ENCODE results near the gene ZNF335. TPM values are rescaled to one million over a fixed set of nuclear protein-coding genes. Genes with fewer than 3 reads are reported as not detected.

Gene ZNF335
- total and polyA plus RNA-seq, 2 of the 13 experiments (the other 11 are each of a cell fraction or from before 2014, with no cell fraction given): 9.7 to 13.7 TPM

GRCh38 chr20:45969712-45970634, 2.0 kb downstream of the ZNF335 start (continued):
- no peak for TF ChIP-seq ZNF280D (CRISPR knock-in tag; IDR thresholded peaks at IDR 0.05)
- TF ChIP-seq DR1 (CRISPR knock-in tag; IDR thresholded peaks at IDR 0.05): no peak
- no peak for TF ChIP-seq ZNF782 (CRISPR knock-in tag; IDR thresholded peaks at IDR 0.05; ENCODE audit: borderline replicate concordance)
- TF ChIP-seq ZNF451 (CRISPR knock-in tag; IDR thresholded peaks at IDR 0.05): no peak
- TF ChIP-seq ZNF780A (CRISPR knock-in tag; IDR thresholded peaks at IDR 0.05): no peak
- TF ChIP-seq SAP130 (CRISPR knock-in tag; IDR thresholded peaks at IDR 0.05; ENCODE audit: low read depth): peak; percentile 34; the same call in 1 of the 2 replicates
- no peak for TF ChIP-seq ASH2L (IDR thresholded peaks at IDR 0.05; ENCODE audit: insufficient read length, low read depth, low read length)
- peak; percentile 12; the same call in 1 of the 2 replicates for TF ChIP-seq ZFY (CRISPR knock-in tag; IDR thresholded peaks at IDR 0.05)
- no peak for TF ChIP-seq CERS6 (CRISPR knock-in tag; IDR thresholded peaks at IDR 0.05)
- no peak for TF ChIP-seq NONO (IDR thresholded peaks at IDR 0.05)
- no peak for TF ChIP-seq NONO (CRISPR knock-in tag; conservative IDR thresholded peaks at IDR 0.05)
- no peak; the same call in 1 of the 2 replicates for TF ChIP-seq ZNF280B (CRISPR knock-in tag; IDR thresholded peaks at IDR 0.05; ENCODE audit: borderline replicate concordance)
- TF ChIP-seq ZNF512 (CRISPR knock-in tag; IDR thresholded peaks at IDR 0.05): no peak
- TF ChIP-seq ZNF496 (CRISPR knock-in tag; IDR thresholded peaks at IDR 0.05; ENCODE audit: insufficient replicate concordance): no peak
- TF ChIP-seq PREB (CRISPR knock-in tag; IDR thresholded peaks at IDR 0.05): 0 out of 2 replicates have a peak, but pooled peaks have one; percentile 46
- TF ChIP-seq TFE3 (CRISPR knock-in tag; IDR thresholded peaks at IDR 0.05): peak; percentile 69
- TF ChIP-seq ZNF343 (CRISPR knock-in tag; IDR thresholded peaks at IDR 0.05): no peak
- TF ChIP-seq ETV6 (CRISPR knock-in tag; conservative IDR thresholded peaks at IDR 0.05): no peak
- TF ChIP-seq ZNF792 (CRISPR knock-in tag; IDR thresholded peaks at IDR 0.05): no peak

Measured in HepG2 (cell line).